Measurements from ENCODE around the gene LYRM9. TPM values are rescaled to one million over a fixed set of nuclear protein-coding genes. Genes with fewer than 3 reads are reported as not detected.
"Not testable (repeated sequence)": the region's sequence is repeated elsewhere in the genome, so short reads cannot be mapped to it uniquely, and the experiment has no call there.

Gene LYRM9
- polyA plus RNA-seq, 1 donor (not counting 4 experiments of a cell fraction or from before 2014, with no cell fraction given) = 3.0 TPM

DNA sequence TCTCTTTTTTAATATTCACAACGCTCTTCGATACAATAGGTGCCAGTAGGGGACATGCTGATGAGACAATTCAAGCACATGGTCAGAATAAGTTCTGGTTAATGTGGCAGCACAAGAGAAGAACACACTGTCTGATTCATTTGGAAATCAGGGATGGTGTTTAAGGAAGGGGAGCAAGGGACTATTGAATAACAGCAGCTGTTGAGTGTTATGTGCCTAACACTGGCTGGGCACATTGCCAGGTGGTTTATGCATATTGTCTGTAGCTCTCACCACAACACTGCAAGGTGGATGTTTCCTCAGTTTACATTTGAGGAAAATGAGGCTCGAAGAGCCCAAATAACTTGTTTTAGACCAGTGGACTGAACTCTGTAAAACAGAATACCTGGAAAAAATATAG lies 44.2 kb downstream of the LYRM9 start:
- DNase-seq (ENCODE audit: low read depth, low spot score) (no peak), FAIRE-seq (no peak)
- no peak overlapping the region for H3K4me3 ChIP-seq (ENCODE audit: control insufficient read depth in 2 of 3, extremely low read depth in 1 of 3, insufficient read depth in 2 of 3, low read depth in 1 of 3, low read length in 3 of 3)
- no peaks in the 10 kb centered on the region for H3K9me3 ChIP-seq (ENCODE audit: control insufficient read depth, low read depth, low read length)
- H3K79me2 ChIP-seq (ENCODE audit: control insufficient read depth, insufficient read depth, low read length) = no peaks in the 10 kb centered on the region
- TF ChIP-seq CTCF (optimal IDR thresholded peaks at IDR 0.05 in 1 of 3, IDR thresholded peaks at IDR 0.05 in 1 of 3, conservative IDR thresholded peaks at IDR 0.05 in 1 of 3; ENCODE audit: extremely low read depth in 1 of 3, insufficient read depth in 2 of 3, low read length in 3 of 3) (no peak), EZH2 (IDR thresholded peaks at IDR 0.05; ENCODE audit: low read length) (no peak)
- H3K9ac ChIP-seq (ENCODE audit: control insufficient read depth, extremely low read depth, insufficient read depth, low read length) = no peak overlapping the region
- no peaks in the 10 kb centered on the region for H3K36me3 ChIP-seq (ENCODE audit: control insufficient read depth in 2 of 2, extremely low read depth in 1 of 2, insufficient read depth in 2 of 2, low read length in 2 of 2)
- no peaks in the 10 kb centered on the region for H4K20me1 ChIP-seq (ENCODE audit: control insufficient read depth, extremely low read depth, insufficient read depth, low read length)
- peaks cover 28% of the 10 kb centered on the region for H3K27me3 ChIP-seq (ENCODE audit: control insufficient read depth, extremely low read depth, insufficient read depth, low read length)
- H3K4me2 ChIP-seq (ENCODE audit: control insufficient read depth, extremely low read depth, insufficient read depth, low read depth, low read length) = no peak overlapping the region
- dilution Hi-C loops (cut with MboI; ENCODE audit: extremely low pct_ligation_motif_present, low sequenced_read_pairs) = no loop called here
- no peak overlapping the region for H2AFZ ChIP-seq (ENCODE audit: control insufficient read depth, low read length)
- no peak overlapping the region for H3K27ac ChIP-seq (ENCODE audit: control insufficient read depth, insufficient read depth, low read length)
- H3K9me1 ChIP-seq (ENCODE audit: control insufficient read depth, extremely low read depth, insufficient read depth, low read length) = no peaks in the 10 kb centered on the region
- no peaks in the 10 kb centered on the region for H3K4me1 ChIP-seq (ENCODE audit: control insufficient read depth, extremely low read depth, insufficient read depth, low read length)

GRCh38 chr17:27846808-27847307 lies 46.3 kb downstream of the LYRM9 start:
- H3K9me1 ChIP-seq (ENCODE audit: control insufficient read depth, extremely low read depth, insufficient read depth, low read length) = not testable (repeated sequence)

DNA sequence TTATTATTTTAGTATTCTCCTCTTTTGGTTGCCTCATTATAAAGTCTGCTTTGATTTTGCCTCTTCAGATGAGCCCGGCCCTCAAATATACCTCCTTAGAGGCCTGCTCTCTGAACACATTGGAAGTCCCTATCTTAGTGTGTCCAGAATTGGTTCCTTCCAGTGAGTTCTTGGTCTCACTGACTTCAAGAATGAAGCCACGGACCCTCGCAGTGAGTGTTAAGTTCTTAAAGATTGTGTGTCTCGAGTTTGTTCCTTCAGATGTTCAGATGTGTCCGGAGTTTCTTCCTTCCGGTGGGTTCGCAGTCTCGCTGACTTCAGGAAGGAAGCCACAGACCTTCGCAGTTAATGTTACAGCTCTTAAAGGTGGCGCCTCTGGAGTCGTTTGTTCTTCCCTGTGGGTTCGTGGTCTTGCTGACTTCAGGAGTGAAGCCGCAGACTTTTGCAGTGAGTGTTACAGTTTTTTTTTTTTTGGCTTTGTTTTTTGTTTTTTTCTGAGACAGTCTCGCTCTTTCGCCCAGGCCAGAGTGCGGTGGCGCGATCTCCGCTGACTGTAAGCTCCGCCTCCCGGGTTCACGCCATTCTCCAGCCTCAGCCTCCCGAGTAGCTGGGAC lies 47.0 kb downstream of the LYRM9 start:
- H3K4me1 ChIP-seq (ENCODE audit: control insufficient read depth, extremely low read depth, insufficient read depth, low read length) = no peaks in the 10 kb centered on the region
- H3K9me1 ChIP-seq (ENCODE audit: control insufficient read depth, extremely low read depth, insufficient read depth, low read length) = no peaks in the 10 kb centered on the region
- dilution Hi-C loops (cut with MboI; ENCODE audit: extremely low pct_ligation_motif_present, low sequenced_read_pairs) = no loop called here
- H4K20me1 ChIP-seq (ENCODE audit: control insufficient read depth, extremely low read depth, insufficient read depth, low read length) = no peaks in the 10 kb centered on the region
- H3K79me2 ChIP-seq (ENCODE audit: control insufficient read depth, insufficient read depth, low read length) = no peaks in the 10 kb centered on the region
- no peak for FAIRE-seq
- no peaks in the 10 kb centered on the region for H3K36me3 ChIP-seq (ENCODE audit: control insufficient read depth in 2 of 2, extremely low read depth in 1 of 2, insufficient read depth in 2 of 2, low read length in 2 of 2)
- H3K27me3 ChIP-seq (ENCODE audit: control insufficient read depth, extremely low read depth, insufficient read depth, low read length) = peaks cover 20% of the 10 kb centered on the region
- TF ChIP-seq CTCF (optimal IDR thresholded peaks at IDR 0.05 in 1 of 3, IDR thresholded peaks at IDR 0.05 in 1 of 3, conservative IDR thresholded peaks at IDR 0.05 in 1 of 3; ENCODE audit: extremely low read depth in 1 of 3, insufficient read depth in 2 of 3, low read length in 3 of 3) = no peak
- no peak for TF ChIP-seq EZH2 (IDR thresholded peaks at IDR 0.05; ENCODE audit: low read length)
- H3K9ac ChIP-seq (ENCODE audit: control insufficient read depth, extremely low read depth, insufficient read depth, low read length) = no peak overlapping the region
- no peak overlapping the region for H3K4me3 ChIP-seq (ENCODE audit: control insufficient read depth in 2 of 3, extremely low read depth in 1 of 3, insufficient read depth in 2 of 3, low read depth in 1 of 3, low read length in 3 of 3)
- H3K4me2 ChIP-seq (ENCODE audit: control insufficient read depth, extremely low read depth, insufficient read depth, low read depth, low read length) = no peak overlapping the region
- H3K9me3 ChIP-seq (ENCODE audit: control insufficient read depth, low read depth, low read length) = no peaks in the 10 kb centered on the region
- no peak for DNase-seq (ENCODE audit: low read depth, low spot score)
- no peak overlapping the region for H3K27ac ChIP-seq (ENCODE audit: control insufficient read depth, insufficient read depth, low read length)
- no peak overlapping the region for H2AFZ ChIP-seq (ENCODE audit: control insufficient read depth, low read length)

More at GRCh38 chr17:27846808-27847307, 46.3 kb downstream of the LYRM9 start:
- H3K79me2 ChIP-seq (ENCODE audit: control insufficient read depth, insufficient read depth, low read length); H3K4me2 ChIP-seq (ENCODE audit: control insufficient read depth, extremely low read depth, insufficient read depth, low read depth, low read length); H3K9ac ChIP-seq (ENCODE audit: control insufficient read depth, extremely low read depth, insufficient read depth, low read length); H3K27ac ChIP-seq (ENCODE audit: control insufficient read depth, insufficient read depth, low read length); H3K4me3 ChIP-seq (ENCODE audit: control insufficient read depth in 2 of 3, extremely low read depth in 1 of 3, insufficient read depth in 2 of 3, low read depth in 1 of 3, low read length in 3 of 3); H3K9me3 ChIP-seq (ENCODE audit: control insufficient read depth, low read depth, low read length); FAIRE-seq; dilution Hi-C loops (cut with MboI; ENCODE audit: extremely low pct_ligation_motif_present, low sequenced_read_pairs); H2AFZ ChIP-seq (ENCODE audit: control insufficient read depth, low read length); DNase-seq (ENCODE audit: low read depth, low spot score); H3K36me3 ChIP-seq (ENCODE audit: control insufficient read depth in 2 of 2, extremely low read depth in 1 of 2, insufficient read depth in 2 of 2, low read length in 2 of 2); H4K20me1 ChIP-seq (ENCODE audit: control insufficient read depth, extremely low read depth, insufficient read depth, low read length); H3K4me1 ChIP-seq (ENCODE audit: control insufficient read depth, extremely low read depth, insufficient read depth, low read length): not testable (repeated sequence)
- peaks cover 21% of the 10 kb centered on the region for H3K27me3 ChIP-seq (ENCODE audit: control insufficient read depth, extremely low read depth, insufficient read depth, low read length)
